ENCODE results near the gene ALDH2. TPM values are rescaled to one million over a fixed set of nuclear protein-coding genes. Genes with fewer than 3 reads are reported as not detected.

The ALDH2 gene
- total and polyA plus RNA-seq, 2 donors (not counting 1 experiment from before 2014, with no cell fraction given), result 7.0 to 22.3 TPM

- CTCF ChIA-PET, result interaction anchor here (0.9 to 1.9 kb wide), 4 partner anchors 13 to 348 kb away, joined by 3 to 12 read pairs (median 6); no protein-coding TSS in a partner anchor
- Histone ChIP-seq H3K36me3 (replicated peaks in 1 of 2; ENCODE audit: control extremely low read depth in 1 of 2, control insufficient read depth in 1 of 2, extremely low read depth in 1 of 2, insufficient read depth in 2 of 2, low read length in 1 of 2) (peaks cover 0 to 16% of the 10 kb centered on the region in 2 experiments), H3K9me3 (ENCODE audit: control extremely low read depth in 1 of 3, control insufficient read depth in 2 of 3, insufficient read depth in 1 of 3, low read length in 2 of 3) (no peaks in the 10 kb centered on the region), H3K4me2 (replicated peaks; ENCODE audit: low read depth, low read length, poor library complexity, severe bottlenecking) (no peak overlapping the region), H2AFZ (ENCODE audit: insufficient read depth, low read depth, low read length, poor library complexity, severe bottlenecking) (no peak overlapping the region), H3K9ac (ENCODE audit: low read length) (no peak overlapping the region), H4K20me1 (ENCODE audit: control insufficient read depth, insufficient read depth, low read length, poor library complexity, severe bottlenecking) (no peaks in the 10 kb centered on the region), H3K4me1 (ENCODE audit: control insufficient read depth in 2 of 2, insufficient read depth in 2 of 2, low read length in 2 of 2) (no peaks in the 10 kb centered on the region), H3K27me3 (replicated peaks in 1 of 4; ENCODE audit: control extremely low read depth in 1 of 4, control insufficient read depth in 3 of 4, insufficient read depth in 4 of 4, low read length in 3 of 4) (no peaks in the 10 kb centered on the region), H3K27ac (ENCODE audit: low read length in 2 of 2) (no peak overlapping the region), H3K79me2 (ENCODE audit: control insufficient read depth, insufficient read depth, low read length) (no peaks in the 10 kb centered on the region), H3K4me3 (ENCODE audit: control extremely low read depth in 1 of 5, extremely low read depth in 1 of 5, insufficient read depth in 1 of 5, low read depth in 2 of 5, low read length in 4 of 5) (no peak overlapping the region)
- H3K4me1 Mint-ChIP-seq, result no peaks in the 10 kb centered on the region
- POLR2A ChIA-PET, result interaction anchor here (0.5 kb wide), 1 partner anchor 495 kb away, joined by 5 read pairs; no protein-coding TSS in a partner anchor
- H3K27me3 Mint-ChIP-seq, result no peaks in the 10 kb centered on the region
- DNase-seq (no peak), ATAC-seq (ENCODE audit: low read depth) (no peak)
- intact Hi-C loops (cut with micrococcal nuclease), result no loop called here
- no peak for TF ChIP-seq EZH2 (IDR thresholded peaks at IDR 0.05; ENCODE audit: borderline replicate concordance, insufficient read depth, low read depth, low read length, poor library complexity, severe bottlenecking)
- TF ChIP-seq CTCF (IDR thresholded peaks at IDR 0.05), result no peak
- no peak overlapping the region for H3K27ac Mint-ChIP-seq
- H3K4me3 Mint-ChIP-seq, result no peak overlapping the region
- H3K9me3 Mint-ChIP-seq (ENCODE audit: insufficient read depth), result no peaks in the 10 kb centered on the region
- WGBS (ENCODE audit: insufficient coverage), result 98% methylated on average over 9 of the region's 9 CpGs
These were observed 33.0 kb downstream of the ALDH2 start for GRCh38 chr12:111799758-111800157.

GRCh38 chr12:111803038-111803626 lies 36.4 kb downstream of the ALDH2 start:
- DNase-seq (no peak), ATAC-seq (ENCODE audit: low read depth) (no peak)
- no peak overlapping the region for H3K4me2 ChIP-seq (replicated peaks; ENCODE audit: low read depth, low read length, poor library complexity, severe bottlenecking)
- no peaks in the 10 kb centered on the region for H3K4me1 ChIP-seq (ENCODE audit: control insufficient read depth in 2 of 2, insufficient read depth in 2 of 2, low read length in 2 of 2)
- H3K9me3 ChIP-seq (ENCODE audit: control extremely low read depth in 1 of 3, control insufficient read depth in 2 of 3, insufficient read depth in 1 of 3, low read length in 2 of 3), result no peaks in the 10 kb centered on the region
- no peak overlapping the region for H3K9ac ChIP-seq (ENCODE audit: low read length)
- no peaks in the 10 kb centered on the region for H3K27me3 Mint-ChIP-seq
- CTCF ChIA-PET, result no interaction called here
- peaks cover 0 to 12% of the 10 kb centered on the region in 2 experiments for H3K36me3 ChIP-seq (replicated peaks in 1 of 2; ENCODE audit: control extremely low read depth in 1 of 2, control insufficient read depth in 1 of 2, extremely low read depth in 1 of 2, insufficient read depth in 2 of 2, low read length in 1 of 2)
- POLR2A ChIA-PET, result no interaction called here
- TF ChIP-seq EZH2 (IDR thresholded peaks at IDR 0.05; ENCODE audit: borderline replicate concordance, insufficient read depth, low read depth, low read length, poor library complexity, severe bottlenecking) (no peak), CTCF (IDR thresholded peaks at IDR 0.05) (no peak)
- H3K79me2 ChIP-seq (ENCODE audit: control insufficient read depth, insufficient read depth, low read length), result no peaks in the 10 kb centered on the region
- H3K27ac Mint-ChIP-seq, result no peak overlapping the region
- H3K27me3 ChIP-seq (replicated peaks in 1 of 4; ENCODE audit: control extremely low read depth in 1 of 4, control insufficient read depth in 3 of 4, insufficient read depth in 4 of 4, low read length in 3 of 4), result no peaks in the 10 kb centered on the region
- H3K4me3 Mint-ChIP-seq, result no peak overlapping the region
- no peak overlapping the region for H3K4me3 ChIP-seq (ENCODE audit: control extremely low read depth in 1 of 5, extremely low read depth in 1 of 5, insufficient read depth in 1 of 5, low read depth in 2 of 5, low read length in 4 of 5)
- no peak overlapping the region for H3K27ac ChIP-seq (ENCODE audit: low read length in 2 of 2)
- no peaks in the 10 kb centered on the region for H3K4me1 Mint-ChIP-seq
- intact Hi-C loops (cut with micrococcal nuclease), result no loop called here
- H2AFZ ChIP-seq (ENCODE audit: insufficient read depth, low read depth, low read length, poor library complexity, severe bottlenecking), result no peak overlapping the region
- H3K9me3 Mint-ChIP-seq (ENCODE audit: insufficient read depth), result no peaks in the 10 kb centered on the region
- 61% methylated on average over 2 of the region's 6 CpGs for WGBS (ENCODE audit: insufficient coverage)
- no peaks in the 10 kb centered on the region for H4K20me1 ChIP-seq (ENCODE audit: control insufficient read depth, insufficient read depth, low read length, poor library complexity, severe bottlenecking)

All from B cell (primary cell).